AG04450 (cell line): ENCODE results near the gene RSRP1. TPM values are rescaled to one million over a fixed set of nuclear protein-coding genes. Genes with fewer than 3 reads are reported as not detected.
"Not testable (repeated sequence)": the region's sequence is repeated elsewhere in the genome, so short reads cannot be mapped to it uniquely, and the experiment has no call there.

Source experiments
- CTCF ChIA-PET: fragments of 300-600, 350-600 bp; formaldehyde crosslinking; extraction: SDS; loops from one replicate; lab custom pipeline; 2022; ENCODE audit warnings: antibody characterized with exemption, inconsistent platforms; lab: Charles Lee
- POLR2A ChIA-PET: fragments of 350-600 bp; formaldehyde crosslinking; extraction: SDS; loops from one replicate; lab custom pipeline; 2021; ENCODE audit warnings: antibody characterized with exemption, inconsistent platforms; lab: Yijun Ruan, JAX
- DNase-seq: peaks from one replicate; pipeline ENCODE4 v3.0.0-alpha.2; 2011; ENCODE audit warnings: low read depth, low spot score
- H3K27ac ChIP-seq: one replicate; pipeline ENCODE4 v1.5.1; 2012; ENCODE audit warnings: low read depth, low read length, control low read depth
- H3K27me3 ChIP-seq: one replicate; pipeline ENCODE4 v1.6.0; 2012; ENCODE audit warnings: low read length; ENCODE audit not compliant: control insufficient read depth, insufficient read depth
- H3K4me3 ChIP-seq: 2 replicates; pipeline ENCODE4 v1.5.1; 2011; ENCODE audit warnings: mild to moderate bottlenecking, low read depth, low read length, control low read depth
- H3K9me3 ChIP-seq: 2 replicates; pipeline ENCODE4 v1.5.1; 2012; ENCODE audit warnings: low read length; ENCODE audit not compliant: control insufficient read depth, insufficient read depth
- polyA plus RNA-seq: library from polyadenylated mRNA; depleted of rRNA; stranded (reverse); fragments of >200 nt; gene quantifications from 2 replicates; pipeline ENCODE4 v1.2.3, GENCODE V29; 2011

Gene RSRP1
- polyA plus RNA-seq, 1 experiment = 65.7 TPM

- H3K27me3 ChIP-seq, H3K9me3 ChIP-seq, H3K27ac ChIP-seq, DNase-seq, CTCF ChIA-PET, H3K4me3 ChIP-seq, POLR2A ChIA-PET: not testable (repeated sequence)
Observed at GRCh38 chr1:25278358-25278757, 31.1 kb upstream of the RSRP1 start.

- H3K9me3 ChIP-seq, H3K27ac ChIP-seq, H3K27me3 ChIP-seq, DNase-seq, H3K4me3 ChIP-seq, POLR2A ChIA-PET, CTCF ChIA-PET: not testable (repeated sequence)
Observed at GRCh38 chr1:25277295-25277694, 30.0 kb upstream of the RSRP1 start.

- H3K27ac ChIP-seq, H3K4me3 ChIP-seq, CTCF ChIA-PET, POLR2A ChIA-PET, DNase-seq, H3K27me3 ChIP-seq, H3K9me3 ChIP-seq: not testable (repeated sequence)
Observed at GRCh38 chr1:25275648-25276047, 28.4 kb upstream of the RSRP1 start.

- DNase-seq, H3K9me3 ChIP-seq, POLR2A ChIA-PET, H3K27ac ChIP-seq, H3K4me3 ChIP-seq, H3K27me3 ChIP-seq, CTCF ChIA-PET: not testable (repeated sequence)
Observed at GRCh38 chr1:25272238-25272637, 25.0 kb upstream of the RSRP1 start, which contains the start of gene RHD. RHD (plus strand) TSS chr1:25272509; CDS start chr1:25272548, 39 bp downstream.

- CTCF ChIA-PET, H3K27me3 ChIP-seq, DNase-seq, POLR2A ChIA-PET, H3K27ac ChIP-seq, H3K9me3 ChIP-seq: not testable (repeated sequence)
- peak overlapping the region; percentile 21; the same call in 1 of the 2 replicates for H3K4me3 ChIP-seq
Observed at GRCh38 chr1:25268143-25268760, 21.0 kb upstream of the RSRP1 start.

- DNase-seq, CTCF ChIA-PET, H3K9me3 ChIP-seq, H3K27me3 ChIP-seq, POLR2A ChIA-PET: not testable (repeated sequence)
- peak overlapping the region; percentile 75 for H3K27ac ChIP-seq
- peak overlapping the region; percentile 61 for H3K4me3 ChIP-seq
Observed at GRCh38 chr1:25267288-25268142, 20.3 kb upstream of the RSRP1 start.

GRCh38 chr1:25266554-25267287 lies 19.5 kb upstream of the RSRP1 start:
- peak overlapping the region; percentile 59 for H3K4me3 ChIP-seq
- CTCF ChIA-PET, H3K27ac ChIP-seq, DNase-seq, H3K9me3 ChIP-seq, H3K27me3 ChIP-seq, POLR2A ChIA-PET: not testable (repeated sequence)

- DNase-seq, H3K9me3 ChIP-seq, H3K27me3 ChIP-seq, H3K27ac ChIP-seq, H3K4me3 ChIP-seq, CTCF ChIA-PET: not testable (repeated sequence)
- POLR2A ChIA-PET = interaction anchor here (1.2 kb wide), 1 partner anchor 13 kb away, joined by 6 read pairs; the partner anchor contains the start of gene RSRP1
Observed at GRCh38 chr1:25260336-25260735, 13.1 kb upstream of the RSRP1 start.
